ENCODE data around the gene ARID5A. TPM values are rescaled to one million over a fixed set of nuclear protein-coding genes. Genes with fewer than 3 reads are reported as not detected.

The ARID5A gene
- total and polyA plus RNA-seq, 2 of the 13 experiments (the other 11 are each of a cell fraction or from before 2014, with no cell fraction given): 6.0 to 9.5 TPM

- peak; percentile 62 for TF ChIP-seq YY1 (IDR thresholded peaks at IDR 0.05; ENCODE audit: insufficient read depth, insufficient replicate concordance, low read depth, low read length)
- TF ChIP-seq, protein P1, sequence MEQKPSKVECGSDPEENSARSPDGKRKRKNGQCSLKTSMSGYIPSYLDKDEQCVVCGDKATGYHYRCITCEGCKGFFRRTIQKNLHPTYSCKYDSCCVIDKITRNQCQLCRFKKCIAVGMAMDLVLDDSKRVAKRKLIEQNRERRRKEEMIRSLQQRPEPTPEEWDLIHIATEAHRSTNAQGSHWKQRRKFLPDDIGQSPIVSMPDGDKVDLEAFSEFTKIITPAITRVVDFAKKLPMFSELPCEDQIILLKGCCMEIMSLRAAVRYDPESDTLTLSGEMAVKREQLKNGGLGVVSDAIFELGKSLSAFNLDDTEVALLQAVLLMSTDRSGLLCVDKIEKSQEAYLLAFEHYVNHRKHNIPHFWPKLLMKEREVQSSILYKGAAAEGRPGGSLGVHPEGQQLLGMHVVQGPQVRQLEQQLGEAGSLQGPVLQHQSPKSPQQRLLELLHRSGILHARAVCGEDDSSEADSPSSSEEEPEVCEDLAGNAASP (CRISPR knock-in tag; IDR thresholded peaks at IDR 0.05; ENCODE audit: borderline replicate concordance): peak; percentile 4; the same call in 1 of the 2 replicates
- peak; percentile 50; the same call in 1 of the 2 replicates for TF ChIP-seq HES4 (CRISPR knock-in tag; IDR thresholded peaks at IDR 0.05; ENCODE audit: borderline replicate concordance)
- TF ChIP-seq ZFP82 (CRISPR knock-in tag; IDR thresholded peaks at IDR 0.05; ENCODE audit: borderline replicate concordance): peak; percentile 80; the same call in 1 of the 2 replicates
- TF ChIP-seq, protein P2, sequence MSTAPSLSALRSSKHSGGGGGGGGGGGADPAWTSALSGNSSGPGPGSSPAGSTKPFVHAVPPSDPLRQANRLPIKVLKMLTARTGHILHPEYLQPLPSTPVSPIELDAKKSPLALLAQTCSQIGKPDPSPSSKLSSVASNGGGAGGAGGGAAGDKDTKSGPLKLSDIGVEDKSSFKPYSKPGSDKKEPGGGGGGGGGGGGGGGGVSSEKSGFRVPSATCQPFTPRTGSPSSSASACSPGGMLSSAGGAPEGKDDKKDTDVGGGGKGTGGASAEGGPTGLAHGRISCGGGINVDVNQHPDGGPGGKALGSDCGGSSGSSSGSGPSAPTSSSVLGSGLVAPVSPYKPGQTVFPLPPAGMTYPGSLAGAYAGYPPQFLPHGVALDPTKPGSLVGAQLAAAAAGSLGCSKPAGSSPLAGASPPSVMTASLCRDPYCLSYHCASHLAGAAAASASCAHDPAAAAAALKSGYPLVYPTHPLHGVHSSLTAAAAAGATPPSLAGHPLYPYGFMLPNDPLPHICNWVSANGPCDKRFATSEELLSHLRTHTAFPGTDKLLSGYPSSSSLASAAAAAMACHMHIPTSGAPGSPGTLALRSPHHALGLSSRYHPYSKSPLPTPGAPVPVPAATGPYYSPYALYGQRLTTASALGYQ (CRISPR knock-in tag; IDR thresholded peaks at IDR 0.05): peak; percentile 76
- 0 out of 2 replicates have a peak, but pooled peaks have one; percentile 44 for TF ChIP-seq ZNF800 (CRISPR knock-in tag; IDR thresholded peaks at IDR 0.05)
- peak; percentile 81 for TF ChIP-seq POLR2G (IDR thresholded peaks at IDR 0.05; ENCODE audit: low read depth, low read length)
- peak; percentile 83; the same call in 1 of the 2 replicates for TF ChIP-seq ZNF142 (CRISPR knock-in tag; IDR thresholded peaks at IDR 0.05)
- TF ChIP-seq ZFX (CRISPR knock-in tag; IDR thresholded peaks at IDR 0.05; ENCODE audit: low read depth): peak; percentile 55
- TF ChIP-seq DMTF1 (CRISPR knock-in tag; IDR thresholded peaks at IDR 0.05): no peak
- TF ChIP-seq TEF (CRISPR knock-in tag; IDR thresholded peaks at IDR 0.05): 0 out of 2 replicates have a peak, but pooled peaks have one; percentile 14
Observed at GRCh38 chr2:96536445-96537065, at the start of gene ARID5A (continued).
